ENCODE results near the gene PEX16.

DNA sequence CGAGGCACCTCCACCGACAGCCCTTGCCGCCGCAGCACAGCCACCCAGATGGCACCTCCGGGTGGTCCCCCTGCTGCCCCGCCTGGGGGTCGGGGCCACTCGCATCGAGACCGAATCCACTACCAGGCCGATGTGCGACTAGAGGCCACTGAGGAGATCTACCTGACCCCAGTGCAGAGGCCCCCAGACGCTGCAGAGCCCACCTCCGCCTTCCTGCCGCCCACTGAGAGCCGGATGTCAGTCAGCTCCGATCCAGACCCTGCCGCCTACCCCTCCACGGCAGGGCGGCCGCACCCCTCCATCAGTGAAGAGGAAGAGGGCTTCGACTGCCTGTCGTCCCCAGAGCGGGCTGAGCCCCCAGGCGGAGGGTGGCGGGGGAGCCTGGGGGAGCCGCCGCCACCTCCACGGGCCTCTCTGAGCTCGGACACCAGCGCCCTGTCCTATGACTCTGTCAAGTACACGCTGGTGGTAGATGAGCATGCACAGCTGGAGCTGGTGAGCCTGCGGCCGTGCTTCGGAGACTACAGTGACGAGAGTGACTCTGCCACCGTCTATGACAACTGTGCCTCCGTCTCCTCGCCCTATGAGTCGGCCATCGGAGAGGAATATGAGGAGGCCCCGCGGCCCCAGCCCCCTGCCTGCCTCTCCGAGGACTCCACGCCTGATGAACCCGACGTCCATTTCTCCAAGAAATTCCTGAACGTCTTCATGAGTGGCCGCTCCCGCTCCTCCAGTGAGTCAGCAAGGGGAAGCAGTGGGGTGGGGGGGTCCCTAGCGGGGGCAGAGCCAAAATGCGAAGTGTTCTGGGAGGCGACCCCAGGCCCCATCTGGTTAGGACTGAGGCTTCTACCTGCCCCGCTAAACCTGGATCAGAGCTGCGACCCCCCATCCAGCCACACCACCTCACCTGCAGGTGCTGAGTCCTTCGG, 15.0 kb downstream of the PEX16 start:
- TF ChIP-seq CTCF (IDR thresholded peaks at IDR 0.05; ENCODE audit: low read depth, low read length, poor library complexity, severe bottlenecking) (no peak), EZH2phosphoT487 (IDR thresholded peaks at IDR 0.05; ENCODE audit: borderline replicate concordance, low read length) (no peak)
